Uterus (tissue), 2 donors: ENCODE measurements around the gene OR10D3.

Source experiments
- POLR2A ChIP-seq, 2 donors: fragments of 450-650 bp; IDR thresholded peaks; one replicate each; pipeline ENCODE4 v1.6.1; 2016; ENCODE audit warnings: antibody characterized with exemption in 2 of 2, mild to moderate bottlenecking in 1 of 2, moderate library complexity in 1 of 2
- TF ChIP-seq, protein P1 (sequence below), 4 experiments: fragments of 200-600 bp in 2 of 4; fragments of 450-650 bp in 2 of 4; sonication (generic) in 2 of 4; IDR thresholded peaks; one replicate each; pipeline ENCODE4 v1.5.1; 2016 to 2019; ENCODE audit warnings: antibody characterized with exemption in 4 of 4, mild to moderate bottlenecking in 2 of 4, moderate library complexity in 1 of 4

GRCh38 chr11:124222407-124222806 is 39.3 kb downstream of the OR10D3 start:
- TF ChIP-seq, protein P1, sequence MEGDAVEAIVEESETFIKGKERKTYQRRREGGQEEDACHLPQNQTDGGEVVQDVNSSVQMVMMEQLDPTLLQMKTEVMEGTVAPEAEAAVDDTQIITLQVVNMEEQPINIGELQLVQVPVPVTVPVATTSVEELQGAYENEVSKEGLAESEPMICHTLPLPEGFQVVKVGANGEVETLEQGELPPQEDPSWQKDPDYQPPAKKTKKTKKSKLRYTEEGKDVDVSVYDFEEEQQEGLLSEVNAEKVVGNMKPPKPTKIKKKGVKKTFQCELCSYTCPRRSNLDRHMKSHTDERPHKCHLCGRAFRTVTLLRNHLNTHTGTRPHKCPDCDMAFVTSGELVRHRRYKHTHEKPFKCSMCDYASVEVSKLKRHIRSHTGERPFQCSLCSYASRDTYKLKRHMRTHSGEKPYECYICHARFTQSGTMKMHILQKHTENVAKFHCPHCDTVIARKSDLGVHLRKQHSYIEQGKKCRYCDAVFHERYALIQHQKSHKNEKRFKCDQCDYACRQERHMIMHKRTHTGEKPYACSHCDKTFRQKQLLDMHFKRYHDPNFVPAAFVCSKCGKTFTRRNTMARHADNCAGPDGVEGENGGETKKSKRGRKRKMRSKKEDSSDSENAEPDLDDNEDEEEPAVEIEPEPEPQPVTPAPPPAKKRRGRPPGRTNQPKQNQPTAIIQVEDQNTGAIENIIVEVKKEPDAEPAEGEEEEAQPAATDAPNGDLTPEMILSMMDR (IDR thresholded peaks at IDR 0.05): no peak
- TF ChIP-seq POLR2A (IDR thresholded peaks at IDR 0.05): no peak
